ENCODE results near the gene GAREM1.

The GAREM1 gene

GRCh38 chr18:32276906-32277305, 193.8 kb downstream of the GAREM1 start:
- TF ChIP-seq JUND (IDR thresholded peaks at IDR 0.05; ENCODE audit: low read depth), result no peak
- in situ Hi-C loops (cut with HindIII; ENCODE audit: low pct_unique_long_range_greater_than_20kb, low sequenced_read_pairs), result no loop called here
- no peak for DNase-seq (ENCODE audit: low read depth in 1 of 2, low spot score in 1 of 2)

GRCh38 chr18:32276256-32276655, 194.4 kb downstream of the GAREM1 start:
- TF ChIP-seq JUND (IDR thresholded peaks at IDR 0.05; ENCODE audit: low read depth), result no peak
- in situ Hi-C loops (cut with HindIII; ENCODE audit: low pct_unique_long_range_greater_than_20kb, low sequenced_read_pairs), result no loop called here
- no peak for DNase-seq (ENCODE audit: low read depth in 1 of 2, low spot score in 1 of 2)

- in situ Hi-C loops (cut with HindIII; ENCODE audit: low pct_unique_long_range_greater_than_20kb, low sequenced_read_pairs), result no loop called here
- no peak for TF ChIP-seq JUND (IDR thresholded peaks at IDR 0.05; ENCODE audit: low read depth)
- DNase-seq (ENCODE audit: low read depth in 1 of 2, low spot score in 1 of 2), result no peak
Observed at GRCh38 chr18:32275221-32275620, 195.5 kb downstream of the GAREM1 start.

GRCh38 chr18:32274307-32274706, 196.4 kb downstream of the GAREM1 start:
- in situ Hi-C loops (cut with HindIII; ENCODE audit: low pct_unique_long_range_greater_than_20kb, low sequenced_read_pairs), result no loop called here
- TF ChIP-seq JUND (IDR thresholded peaks at IDR 0.05; ENCODE audit: low read depth), result no peak
- no peak for DNase-seq (ENCODE audit: low read depth in 1 of 2, low spot score in 1 of 2)

- in situ Hi-C loops (cut with HindIII; ENCODE audit: low pct_unique_long_range_greater_than_20kb, low sequenced_read_pairs), result no loop called here
- TF ChIP-seq JUND (IDR thresholded peaks at IDR 0.05; ENCODE audit: low read depth), result no peak
- peak; percentile 31 to 45 for DNase-seq (ENCODE audit: low read depth in 1 of 2, low spot score in 1 of 2)
Observed at GRCh38 chr18:32271672-32272208, 198.9 kb downstream of the GAREM1 start.

- in situ Hi-C loops (cut with HindIII; ENCODE audit: low pct_unique_long_range_greater_than_20kb, low sequenced_read_pairs), result no loop called here
- DNase-seq (ENCODE audit: low read depth in 1 of 2, low spot score in 1 of 2), result no peak
- TF ChIP-seq JUND (IDR thresholded peaks at IDR 0.05; ENCODE audit: low read depth), result no peak
Observed at GRCh38 chr18:32270341-32270740, 200.3 kb downstream of the GAREM1 start.

- DNase-seq (ENCODE audit: low read depth in 1 of 2, low spot score in 1 of 2), result no peak
- TF ChIP-seq JUND (IDR thresholded peaks at IDR 0.05; ENCODE audit: low read depth), result no peak
- in situ Hi-C loops (cut with HindIII; ENCODE audit: low pct_unique_long_range_greater_than_20kb, low sequenced_read_pairs), result no loop called here
Observed at GRCh38 chr18:32267463-32267862, 203.2 kb downstream of the GAREM1 start.

- DNase-seq (ENCODE audit: low read depth in 1 of 2, low spot score in 1 of 2), result no peak
- TF ChIP-seq JUND (IDR thresholded peaks at IDR 0.05; ENCODE audit: low read depth), result no peak
- in situ Hi-C loops (cut with HindIII; ENCODE audit: low pct_unique_long_range_greater_than_20kb, low sequenced_read_pairs), result no loop called here
Observed at GRCh38 chr18:32264401-32264800, 206.3 kb downstream of the GAREM1 start.

GRCh38 chr18:32262092-32262491, 208.6 kb downstream of the GAREM1 start:
- no peak for DNase-seq (ENCODE audit: low read depth in 1 of 2, low spot score in 1 of 2)
- in situ Hi-C loops (cut with HindIII; ENCODE audit: low pct_unique_long_range_greater_than_20kb, low sequenced_read_pairs), result no loop called here
- TF ChIP-seq JUND (IDR thresholded peaks at IDR 0.05; ENCODE audit: low read depth), result no peak

- in situ Hi-C loops (cut with HindIII; ENCODE audit: low pct_unique_long_range_greater_than_20kb, low sequenced_read_pairs), result no loop called here
- no peak for TF ChIP-seq JUND (IDR thresholded peaks at IDR 0.05; ENCODE audit: low read depth)
- DNase-seq (ENCODE audit: low read depth in 1 of 2, low spot score in 1 of 2), result no peak
Observed at GRCh38 chr18:32261003-32261402, 209.7 kb downstream of the GAREM1 start.

GRCh38 chr18:32259553-32259952, 211.1 kb downstream of the GAREM1 start:
- TF ChIP-seq JUND (IDR thresholded peaks at IDR 0.05; ENCODE audit: low read depth), result no peak
- in situ Hi-C loops (cut with HindIII; ENCODE audit: low pct_unique_long_range_greater_than_20kb, low sequenced_read_pairs), result no loop called here
- no peak for DNase-seq (ENCODE audit: low read depth in 1 of 2, low spot score in 1 of 2)

GRCh38 chr18:32258558-32259204, 212.0 kb downstream of the GAREM1 start:
- DNase-seq (ENCODE audit: low read depth in 1 of 2, low spot score in 1 of 2), result no peak
- no peak for TF ChIP-seq JUND (IDR thresholded peaks at IDR 0.05; ENCODE audit: low read depth)
- in situ Hi-C loops (cut with HindIII; ENCODE audit: low pct_unique_long_range_greater_than_20kb, low sequenced_read_pairs), result no loop called here

- DNase-seq (ENCODE audit: low read depth in 1 of 2, low spot score in 1 of 2), result no peak
- in situ Hi-C loops (cut with HindIII; ENCODE audit: low pct_unique_long_range_greater_than_20kb, low sequenced_read_pairs), result no loop called here
- TF ChIP-seq JUND (IDR thresholded peaks at IDR 0.05; ENCODE audit: low read depth), result no peak
Observed at GRCh38 chr18:32258148-32258547, 212.5 kb downstream of the GAREM1 start.
